ENCODE results near the gene SLFN12L. TPM values are rescaled to one million over a fixed set of nuclear protein-coding genes. Genes with fewer than 3 reads are reported as not detected.
A peak's percentile ranks its signal among the peaks of the same experiment; 100 is the strongest.

SLFN12L gene
- total RNA-seq, 1 donor from 2014 or later: 0.25 TPM

DNA sequence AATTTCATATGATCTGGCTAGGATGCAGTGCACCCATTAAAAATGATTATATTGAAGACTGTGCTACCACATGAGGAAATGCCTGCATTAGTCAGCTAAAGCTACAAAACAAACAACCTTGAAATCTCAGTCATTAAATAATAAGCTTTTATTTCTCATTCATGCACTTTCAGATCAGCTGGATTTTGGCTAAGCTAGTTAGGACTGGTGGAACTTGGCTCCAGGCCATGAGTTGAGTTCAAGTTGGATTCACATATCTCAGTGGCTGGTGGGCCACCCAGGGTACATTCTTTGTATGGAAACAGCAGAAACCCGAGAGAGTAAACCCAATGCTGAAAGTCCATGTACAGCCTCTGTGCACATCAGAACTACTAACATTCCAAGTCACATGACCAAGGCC lies 6.4 kb upstream of the SLFN12L start:
- Histone ChIP-seq H3K9me3 (replicated peaks) (no peaks in the 10 kb centered on the region), H3K27ac (replicated peaks) (no peak overlapping the region), H3K4me1 (peaks cover 19% of the 10 kb centered on the region), H3K4me3 (no peak overlapping the region), H3K27me3 (ENCODE audit: low read depth) (no peaks in the 10 kb centered on the region), H3K36me3 (no peaks in the 10 kb centered on the region)
- TF ChIP-seq, protein P1, sequence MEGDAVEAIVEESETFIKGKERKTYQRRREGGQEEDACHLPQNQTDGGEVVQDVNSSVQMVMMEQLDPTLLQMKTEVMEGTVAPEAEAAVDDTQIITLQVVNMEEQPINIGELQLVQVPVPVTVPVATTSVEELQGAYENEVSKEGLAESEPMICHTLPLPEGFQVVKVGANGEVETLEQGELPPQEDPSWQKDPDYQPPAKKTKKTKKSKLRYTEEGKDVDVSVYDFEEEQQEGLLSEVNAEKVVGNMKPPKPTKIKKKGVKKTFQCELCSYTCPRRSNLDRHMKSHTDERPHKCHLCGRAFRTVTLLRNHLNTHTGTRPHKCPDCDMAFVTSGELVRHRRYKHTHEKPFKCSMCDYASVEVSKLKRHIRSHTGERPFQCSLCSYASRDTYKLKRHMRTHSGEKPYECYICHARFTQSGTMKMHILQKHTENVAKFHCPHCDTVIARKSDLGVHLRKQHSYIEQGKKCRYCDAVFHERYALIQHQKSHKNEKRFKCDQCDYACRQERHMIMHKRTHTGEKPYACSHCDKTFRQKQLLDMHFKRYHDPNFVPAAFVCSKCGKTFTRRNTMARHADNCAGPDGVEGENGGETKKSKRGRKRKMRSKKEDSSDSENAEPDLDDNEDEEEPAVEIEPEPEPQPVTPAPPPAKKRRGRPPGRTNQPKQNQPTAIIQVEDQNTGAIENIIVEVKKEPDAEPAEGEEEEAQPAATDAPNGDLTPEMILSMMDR (IDR thresholded peaks at IDR 0.05; ENCODE audit: borderline replicate concordance): no peak
- intact Hi-C loops (cut with micrococcal nuclease): no loop called here
- DNase-seq: no peak

- H3K27ac ChIP-seq (replicated peaks): no peak overlapping the region
- no peaks in the 10 kb centered on the region for H3K36me3 ChIP-seq
- no peaks in the 10 kb centered on the region for H3K27me3 ChIP-seq (ENCODE audit: low read depth)
- H3K9me3 ChIP-seq (replicated peaks): no peaks in the 10 kb centered on the region
- DNase-seq: no peak
- intact Hi-C loops (cut with micrococcal nuclease): no loop called here
- TF ChIP-seq, protein P1 (IDR thresholded peaks at IDR 0.05; ENCODE audit: borderline replicate concordance): no peak
- H3K4me1 ChIP-seq: peaks cover 22% of the 10 kb centered on the region
- no peak overlapping the region for H3K4me3 ChIP-seq
These were observed 5.5 kb upstream of the SLFN12L start for GRCh38 chr17:35542990-35543389.

DNA sequence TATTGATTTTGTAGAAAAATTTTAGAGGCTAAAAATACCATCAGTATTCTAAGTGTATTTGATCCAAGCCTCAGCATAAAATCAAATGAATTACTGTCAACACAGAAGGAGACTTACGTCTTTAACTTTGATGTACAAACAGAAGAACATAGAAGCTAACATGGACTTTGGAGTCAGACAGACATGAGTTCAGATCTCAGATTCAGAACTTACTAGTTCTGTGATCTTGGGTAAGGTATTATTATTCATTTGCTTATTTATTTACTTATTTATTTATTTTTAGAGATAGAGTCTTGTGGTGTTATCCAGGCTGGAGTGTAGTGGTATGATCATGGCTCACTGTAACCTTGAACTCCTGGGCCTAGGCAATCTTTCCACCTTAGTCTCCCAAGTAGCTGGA lies 4.0 kb upstream of the SLFN12L start:
- TF ChIP-seq, protein P1 (IDR thresholded peaks at IDR 0.05; ENCODE audit: borderline replicate concordance): no peak
- DNase-seq: no peak
- H3K27ac ChIP-seq (replicated peaks): peak overlapping the region; percentile 82
- H3K36me3 ChIP-seq: no peaks in the 10 kb centered on the region
- peaks cover 34% of the 10 kb centered on the region for H3K4me1 ChIP-seq
- intact Hi-C loops (cut with micrococcal nuclease): no loop called here
- no peaks in the 10 kb centered on the region for H3K27me3 ChIP-seq (ENCODE audit: low read depth)
- peak overlapping the region; percentile 55 for H3K4me3 ChIP-seq
- no peaks in the 10 kb centered on the region for H3K9me3 ChIP-seq (replicated peaks)

- TF ChIP-seq, protein P1 (IDR thresholded peaks at IDR 0.05; ENCODE audit: borderline replicate concordance): no peak
- Histone ChIP-seq H3K27me3 (ENCODE audit: low read depth) (no peaks in the 10 kb centered on the region), H3K4me1 (peaks cover 34% of the 10 kb centered on the region), H3K36me3 (no peaks in the 10 kb centered on the region), H3K27ac (replicated peaks) (peak overlapping the region; percentile 82), H3K4me3 (peak overlapping the region; percentile 55), H3K9me3 (replicated peaks) (no peaks in the 10 kb centered on the region)
- peak; percentile 31 for DNase-seq
- intact Hi-C loops (cut with micrococcal nuclease): no loop called here
These were observed 3.3 kb upstream of the SLFN12L start for GRCh38 chr17:35540589-35541404.

GRCh38 chr17:35539659-35540026 lies 2.2 kb upstream of the SLFN12L start:
- Histone ChIP-seq H3K27me3 (ENCODE audit: low read depth) (no peaks in the 10 kb centered on the region), H3K4me3 (peak overlapping the region; percentile 2), H3K36me3 (no peaks in the 10 kb centered on the region), H3K4me1 (peaks cover 34% of the 10 kb centered on the region), H3K9me3 (replicated peaks) (no peaks in the 10 kb centered on the region), H3K27ac (replicated peaks) (peak overlapping the region; percentile 82)
- DNase-seq: no peak
- intact Hi-C loops (cut with micrococcal nuclease): loop anchor here (10.0 kb wide), 1 partner anchor 365 kb away; no protein-coding TSS in a partner anchor
- TF ChIP-seq, protein P1 (IDR thresholded peaks at IDR 0.05; ENCODE audit: borderline replicate concordance): peak; percentile 8
